GM18505 (cell line): Measurements from ENCODE around the gene GPC6.

Experiments used
- ATAC-seq: cut with Tn5 transposase; IDR thresholded peaks from one replicate; pipeline ENCODE4 v1.9.1; 2021; ENCODE audit not compliant: unreplicated experiment
- POLR2A ChIP-seq: IDR thresholded peaks from 4 replicates; pipeline ENCODE4 v1.6.1; 2011; ENCODE audit warnings: borderline replicate concordance; ENCODE audit not compliant: insufficient read depth, insufficient read length; ENCODE audit errors: extremely low read depth

Gene GPC6

GRCh38 chr13:94419925-94420305 lies 1193.3 kb downstream of the GPC6 start:
- TF ChIP-seq POLR2A = no peak
- ATAC-seq = no peak

GRCh38 chr13:94427313-94427953 lies 1200.8 kb downstream of the GPC6 start:
- TF ChIP-seq POLR2A = no peak
- ATAC-seq = no peak

GRCh38 chr13:94431574-94431973 lies 1205.0 kb downstream of the GPC6 start:
- TF ChIP-seq POLR2A = no peak
- no peak for ATAC-seq

- no peak for TF ChIP-seq POLR2A
- ATAC-seq = no peak
These were observed 1205.4 kb downstream of the GPC6 start for GRCh38 chr13:94431987-94432386.

GRCh38 chr13:94433055-94433961 lies 1206.7 kb downstream of the GPC6 start:
- TF ChIP-seq POLR2A = no peak
- ATAC-seq = peak; percentile 78

GRCh38 chr13:94435604-94436226 lies 1209.1 kb downstream of the GPC6 start:
- ATAC-seq = peak; percentile 38
- TF ChIP-seq POLR2A = no peak

GRCh38 chr13:94444826-94445225 lies 1218.2 kb downstream of the GPC6 start:
- TF ChIP-seq POLR2A = no peak
- no peak for ATAC-seq

- ATAC-seq = no peak
- TF ChIP-seq POLR2A = no peak
These were observed 1227.7 kb downstream of the GPC6 start for GRCh38 chr13:94454334-94454733.

- no peak for ATAC-seq
- TF ChIP-seq POLR2A = no peak
These were observed 1228.3 kb downstream of the GPC6 start for GRCh38 chr13:94454906-94455305.

GRCh38 chr13:94455414-94455813 lies 1228.8 kb downstream of the GPC6 start:
- no peak for TF ChIP-seq POLR2A
- no peak for ATAC-seq
